Measurements from ENCODE around the gene PRRX1.

PRRX1 gene

GRCh38 chr1:170664828-170665612 is 1.1 kb downstream of the PRRX1 start:
- DNase-seq, result no peak

- DNase-seq, result no peak
These were observed 1.7 kb downstream of the PRRX1 start for GRCh38 chr1:170665629-170666028.

DNA sequence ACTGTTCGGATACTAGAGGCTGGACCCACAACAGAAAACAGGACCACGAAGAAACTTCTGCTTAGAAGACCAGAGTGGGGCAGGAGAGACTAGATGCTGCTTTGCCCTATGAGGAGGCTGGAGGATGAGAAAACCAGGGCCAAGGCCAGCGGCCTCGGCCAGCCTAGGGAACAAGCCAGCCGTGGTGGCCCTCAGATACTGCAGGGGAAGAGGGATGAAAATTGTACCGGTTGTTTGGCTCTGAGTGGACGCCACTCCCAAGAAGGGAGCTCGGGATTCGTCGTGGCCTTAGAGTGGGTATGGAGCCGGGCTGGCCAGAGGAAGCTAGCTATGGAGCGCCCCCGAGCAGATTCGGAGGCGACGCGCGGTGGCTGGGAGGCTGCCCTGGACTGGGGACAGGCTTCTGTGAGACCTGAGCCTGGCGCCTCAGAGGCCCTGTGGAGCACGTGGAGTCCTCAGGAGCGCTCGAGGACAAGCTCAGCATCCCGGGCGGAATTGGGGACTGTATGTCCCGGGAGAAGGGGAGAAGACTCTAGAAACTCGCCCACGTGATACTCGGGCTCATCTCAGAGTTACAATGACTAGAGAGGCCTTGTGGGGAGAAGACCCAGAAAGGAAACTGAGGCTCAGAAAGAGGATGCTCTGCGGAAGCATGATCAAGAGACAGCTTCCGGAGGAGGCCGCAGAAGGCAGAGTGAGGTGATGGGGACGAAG is 2.8 kb downstream of the PRRX1 start:
- DNase-seq, result no peak

DNA sequence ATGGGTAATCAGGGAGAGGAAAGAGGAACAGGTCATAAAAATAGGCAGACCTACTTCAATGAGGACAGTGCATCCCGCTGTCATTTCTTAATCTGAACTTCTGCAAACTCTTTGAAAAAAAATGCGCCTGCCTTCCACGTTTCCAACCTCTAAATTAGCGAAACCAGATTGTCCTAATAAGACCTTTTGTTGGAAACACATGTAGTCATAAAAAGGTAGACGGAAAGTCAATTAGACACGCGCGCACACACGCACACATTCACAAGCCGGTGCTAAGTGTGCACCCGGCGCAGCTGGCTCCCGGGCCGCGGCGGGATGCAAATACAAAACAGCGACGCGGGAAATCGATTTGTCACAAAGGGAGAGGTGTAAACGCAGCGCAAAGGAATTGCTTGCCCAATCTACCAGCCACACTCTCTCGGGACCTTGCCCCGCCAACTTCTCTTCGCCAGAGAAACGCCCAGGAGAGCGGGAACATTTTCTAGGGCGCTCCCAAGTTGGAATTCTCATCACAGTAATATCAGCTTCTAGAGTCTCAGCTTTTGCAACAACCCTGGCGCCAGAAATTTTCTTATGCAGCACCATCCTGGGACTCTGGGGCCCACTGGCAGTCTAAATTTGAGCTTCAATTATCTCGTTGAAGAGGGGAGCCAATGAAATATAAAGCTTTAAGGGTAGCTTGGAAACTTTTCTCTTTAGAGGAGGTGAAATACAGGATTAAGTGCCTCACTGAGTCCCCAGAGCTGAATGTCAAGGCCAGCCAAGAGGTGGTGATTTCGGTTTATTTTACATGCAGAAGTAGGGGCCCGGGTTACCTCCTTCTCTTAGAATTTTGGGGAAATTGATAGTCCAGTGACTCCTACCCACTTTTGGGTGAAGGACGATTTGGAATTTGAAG is 4.5 kb downstream of the PRRX1 start:
- no peak for DNase-seq

GRCh38 chr1:170669107-170669445 is 5.1 kb downstream of the PRRX1 start:
- no peak for DNase-seq

DNA sequence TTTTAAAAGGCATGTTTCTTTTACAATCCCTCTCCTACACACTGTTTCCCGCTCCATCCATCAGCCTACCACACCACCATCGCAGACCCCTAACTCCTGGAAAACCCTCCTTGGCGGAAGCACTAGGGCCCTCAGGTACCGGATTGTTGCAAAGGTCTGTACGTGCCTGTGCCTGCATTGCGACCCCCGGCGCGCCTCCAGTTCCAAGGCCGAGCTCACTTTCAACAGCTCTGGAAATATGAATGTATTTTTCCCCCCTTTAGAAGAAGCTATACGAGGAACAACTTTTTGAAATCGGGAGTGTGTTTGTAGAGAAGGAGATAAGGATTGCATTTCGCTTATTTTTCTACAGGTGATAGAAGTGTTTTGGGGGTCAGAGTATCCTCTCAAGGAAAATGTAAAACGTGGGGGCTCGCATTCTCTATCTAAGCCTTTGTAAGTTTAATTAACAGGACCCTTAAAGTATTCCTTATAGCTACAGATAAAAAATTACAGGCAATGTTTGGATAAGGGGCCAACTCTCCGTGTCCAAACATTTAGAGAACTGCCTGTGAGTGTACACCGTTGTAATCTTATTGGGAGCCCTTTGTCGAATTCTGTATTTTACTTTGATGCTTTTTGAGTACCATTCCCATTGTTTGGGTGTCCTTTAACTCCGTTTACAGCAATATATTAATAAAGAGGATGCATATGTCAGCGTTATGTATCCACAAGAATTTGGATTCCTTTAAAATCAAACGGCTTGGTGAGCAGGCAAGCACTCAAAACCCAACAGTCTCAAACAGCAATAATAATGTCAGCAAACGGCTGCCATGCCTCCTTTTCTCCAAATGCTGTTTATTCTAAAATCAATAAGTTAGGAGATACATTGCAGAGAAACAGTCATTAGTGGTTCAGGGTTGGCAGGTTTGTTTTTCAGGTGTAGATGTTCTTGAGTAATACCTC is 5.9 kb downstream of the PRRX1 start:
- DNase-seq, result no peak

- DNase-seq, result peak; percentile 41
These were observed 7.1 kb downstream of the PRRX1 start for GRCh38 chr1:170670802-170671628.

DNA sequence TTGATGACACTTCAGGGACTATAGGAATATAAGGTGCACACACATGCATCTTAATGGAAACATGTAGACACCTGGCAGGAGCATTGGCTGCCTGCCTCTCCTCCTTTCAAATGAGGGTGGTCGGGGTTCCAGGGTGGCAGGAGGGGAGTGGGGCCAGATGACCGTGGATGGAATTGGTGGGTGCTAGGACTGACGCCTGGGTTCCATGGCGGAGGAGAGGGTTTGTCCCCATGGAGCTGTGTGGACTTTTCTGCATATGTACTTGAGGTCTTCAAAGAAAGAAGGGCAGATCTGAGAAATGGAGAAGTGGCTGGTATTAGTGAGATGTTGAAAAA is 7.7 kb downstream of the PRRX1 start:
- no peak for DNase-seq

DNA sequence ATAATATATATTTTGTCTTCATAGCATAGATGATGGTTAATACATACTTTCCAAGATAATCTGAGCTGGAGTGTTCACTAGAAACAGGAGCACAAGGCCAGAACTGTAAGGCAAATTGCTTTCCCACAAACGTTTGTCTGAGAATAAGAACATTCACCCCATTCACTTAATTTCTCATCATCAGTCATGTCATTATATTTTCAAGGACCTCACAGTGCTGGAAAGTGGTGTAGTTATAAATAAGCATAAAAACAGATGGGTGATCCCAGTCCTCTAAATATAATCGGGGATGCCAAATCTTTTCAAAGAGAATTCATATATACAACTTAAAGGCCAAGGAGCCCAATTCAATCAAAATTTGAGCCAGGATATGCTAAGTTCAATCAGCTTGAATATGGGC is 8.4 kb downstream of the PRRX1 start:
- no peak for DNase-seq

DNA sequence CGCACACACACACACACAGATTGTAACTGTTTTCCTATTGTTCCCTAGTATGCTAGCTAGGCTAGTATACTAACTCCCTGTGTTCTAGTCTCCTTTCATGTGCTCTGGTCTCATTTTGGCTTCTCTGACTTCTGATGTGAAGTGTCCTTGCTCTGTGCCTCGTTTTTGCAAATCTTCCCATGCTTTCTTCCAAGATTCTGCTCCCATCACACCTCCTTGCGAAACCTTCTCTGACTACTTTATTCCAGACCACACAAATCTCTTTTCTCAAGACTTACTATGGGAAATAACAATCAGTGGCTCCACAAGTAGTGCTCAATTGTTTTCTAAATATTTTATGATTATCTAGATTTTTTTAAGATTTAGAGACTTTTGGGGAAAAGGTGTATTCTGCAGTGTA is 10.3 kb downstream of the PRRX1 start:
- DNase-seq, result no peak

DNA sequence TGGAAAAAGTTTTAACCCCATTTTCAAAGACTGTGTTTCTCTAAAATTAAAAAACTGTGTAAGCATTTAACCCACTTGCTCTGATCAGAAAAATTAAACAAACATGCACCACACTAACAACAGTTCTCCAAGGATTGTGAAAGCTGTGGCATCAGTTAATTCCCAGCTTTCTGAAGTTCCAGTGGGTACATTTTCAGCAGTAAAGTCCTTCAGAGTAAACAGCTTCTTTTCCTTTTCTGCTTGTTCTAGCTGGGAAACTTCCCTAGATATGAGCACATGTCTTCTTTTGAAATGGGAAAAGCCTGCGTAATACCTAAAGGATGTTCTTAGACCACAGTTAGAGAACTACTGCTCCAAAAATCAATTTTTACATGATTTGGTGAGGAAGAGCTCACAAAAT is 11.1 kb downstream of the PRRX1 start:
- no peak for DNase-seq

DNA sequence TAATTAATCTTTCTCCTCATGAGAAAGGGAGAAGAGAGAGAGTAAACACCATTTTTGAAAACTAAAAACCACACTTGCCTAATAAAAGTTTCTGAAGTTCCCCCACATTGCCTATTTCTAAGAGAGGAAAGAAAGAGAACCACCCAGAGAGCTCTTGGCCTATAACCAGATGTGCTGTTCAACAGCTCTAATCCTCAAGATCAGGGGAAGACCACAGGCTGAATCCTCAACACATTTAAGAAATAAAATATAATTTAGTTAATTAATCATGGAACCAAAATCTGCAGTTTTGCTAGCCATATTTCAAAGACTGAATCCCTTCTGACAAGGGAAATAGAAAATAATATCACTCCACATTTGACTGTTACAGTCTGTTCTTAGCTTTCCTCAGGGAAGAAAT is 11.9 kb downstream of the PRRX1 start:
- no peak for DNase-seq

- no peak for DNase-seq
These were observed 12.7 kb downstream of the PRRX1 start for GRCh38 chr1:170676628-170677027.

GRCh38 chr1:170678027-170678600 is 14.2 kb downstream of the PRRX1 start:
- no peak for DNase-seq

GRCh38 chr1:170680428-170680827 is 16.5 kb downstream of the PRRX1 start:
- DNase-seq, result no peak

DNA sequence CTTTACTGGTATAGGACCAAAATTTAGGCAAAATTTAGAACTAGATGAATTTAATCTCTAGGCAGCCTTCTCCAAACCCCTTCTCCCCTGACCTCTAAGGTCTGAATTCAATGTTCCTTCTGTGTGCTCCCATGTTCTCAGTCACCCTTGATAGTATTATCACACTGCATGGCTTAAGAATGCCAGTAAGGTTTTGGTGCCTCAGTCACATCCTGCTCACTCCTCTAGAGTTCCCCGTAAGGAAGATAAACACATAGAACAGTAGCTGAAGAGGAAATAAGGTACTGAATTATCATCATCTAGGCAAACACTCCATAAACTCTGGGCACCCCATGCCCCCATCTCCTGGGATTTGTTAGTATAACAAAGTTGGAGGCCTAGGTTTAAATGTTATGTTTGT is 18.2 kb downstream of the PRRX1 start:
- DNase-seq, result no peak

GRCh38 chr1:170682809-170683208 is 18.9 kb downstream of the PRRX1 start:
- no peak for DNase-seq

GRCh38 chr1:170685166-170685565 is 21.2 kb downstream of the PRRX1 start:
- no peak for DNase-seq

DNA sequence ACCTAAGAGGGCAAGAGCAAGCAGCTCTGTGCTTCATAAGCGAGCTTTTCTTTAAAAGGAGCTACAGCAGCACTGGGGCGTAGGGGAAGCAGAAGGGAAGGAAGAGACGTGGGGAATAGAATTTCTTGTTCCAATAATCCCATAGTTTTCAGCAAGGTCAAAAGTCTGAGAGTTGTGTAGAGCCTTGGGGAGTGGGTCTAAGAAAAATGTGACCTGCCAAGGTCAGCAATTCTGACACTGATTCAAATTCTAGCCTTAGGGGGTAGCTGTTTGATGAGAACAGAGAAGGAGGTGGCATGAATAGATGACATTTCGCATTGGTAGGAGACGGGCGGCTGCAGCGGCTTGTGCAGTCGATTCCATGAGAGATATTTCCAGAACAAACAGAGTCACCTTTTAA is 22.4 kb downstream of the PRRX1 start:
- DNase-seq, result no peak

DNA sequence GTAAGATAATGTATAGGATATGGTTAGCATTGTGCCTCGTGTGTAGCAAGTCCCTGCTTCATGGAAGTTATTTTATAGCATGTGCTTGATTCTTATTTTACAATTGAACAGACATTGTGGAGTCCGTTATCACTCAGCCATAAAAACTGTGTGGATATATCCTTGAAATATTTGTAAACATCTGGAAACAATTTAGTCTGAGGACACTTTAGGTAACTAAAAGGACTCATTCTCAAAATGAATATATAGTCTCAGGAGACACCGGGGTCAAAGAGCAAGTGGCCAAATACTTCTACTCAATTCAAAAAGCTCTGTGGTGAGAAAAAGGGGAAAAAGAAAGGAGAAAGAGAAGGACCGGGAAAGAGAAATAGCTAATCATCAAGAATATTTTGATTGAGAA is 23.7 kb downstream of the PRRX1 start:
- DNase-seq, result no peak

GRCh38 chr1:170691258-170691657 is 27.3 kb downstream of the PRRX1 start:
- DNase-seq, result no peak

Data from hematopoietic multipotent progenitor cell treated with erythropoietin and hydrocortisone succinate and interleukin-3 and kit ligand, for 6 days (in vitro differentiated cells).